DMS153 (cell line): ENCODE results near the gene TAPBPL.
"Not testable (repeated sequence)": the region's sequence is repeated elsewhere in the genome, so short reads cannot be mapped to it uniquely, and the experiment has no call there.

Experiments
- DNase-seq: peaks from one replicate; lab custom pipeline; 2025; lab: John Stamatoyannopoulos, UW

Gene TAPBPL

DNA sequence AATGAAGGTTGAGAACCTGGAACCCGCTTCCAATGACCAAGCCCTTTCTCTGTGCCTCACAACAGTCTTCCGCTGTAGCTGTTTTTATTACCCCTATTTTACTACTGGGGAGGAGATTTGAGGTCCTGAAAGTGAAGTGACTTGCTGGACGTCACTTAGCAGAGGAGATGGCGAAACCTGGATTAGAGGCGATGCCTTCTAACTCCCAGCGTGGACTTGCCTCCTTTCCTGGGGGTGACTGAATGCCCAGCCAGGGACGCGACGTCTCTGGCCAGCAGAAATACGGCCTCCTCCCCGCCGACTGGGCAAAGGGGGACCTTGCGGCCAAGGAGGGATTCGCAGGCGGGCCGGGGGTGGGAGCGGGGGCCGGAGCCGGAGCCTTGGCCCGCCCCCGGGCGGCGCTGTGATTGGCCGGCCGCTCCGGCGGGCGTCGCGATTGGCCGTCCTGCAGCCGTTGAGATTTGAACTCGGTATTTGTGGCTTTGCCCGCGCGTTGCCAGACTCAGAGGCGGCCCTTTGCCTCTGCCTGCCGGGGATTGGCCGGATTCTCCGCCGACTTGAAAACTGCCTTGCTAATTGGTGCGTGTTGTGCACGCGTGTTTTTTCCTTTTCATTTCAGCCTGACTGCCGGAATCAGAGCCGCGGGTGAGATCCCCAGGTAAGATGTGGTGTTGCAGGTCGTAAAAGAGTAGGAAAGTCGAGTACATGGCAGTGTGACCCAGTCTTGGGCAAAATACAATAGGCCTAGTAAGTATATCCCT is 41.8 kb downstream of the TAPBPL start, which contains the start of gene NCAPD2:
NCAPD2 (plus strand) TSS at position 606 of the 761 bp plus-strand sequence. CDS start 997 bp downstream, outside the sequence.
- peak; percentile 95 for DNase-seq

DNA sequence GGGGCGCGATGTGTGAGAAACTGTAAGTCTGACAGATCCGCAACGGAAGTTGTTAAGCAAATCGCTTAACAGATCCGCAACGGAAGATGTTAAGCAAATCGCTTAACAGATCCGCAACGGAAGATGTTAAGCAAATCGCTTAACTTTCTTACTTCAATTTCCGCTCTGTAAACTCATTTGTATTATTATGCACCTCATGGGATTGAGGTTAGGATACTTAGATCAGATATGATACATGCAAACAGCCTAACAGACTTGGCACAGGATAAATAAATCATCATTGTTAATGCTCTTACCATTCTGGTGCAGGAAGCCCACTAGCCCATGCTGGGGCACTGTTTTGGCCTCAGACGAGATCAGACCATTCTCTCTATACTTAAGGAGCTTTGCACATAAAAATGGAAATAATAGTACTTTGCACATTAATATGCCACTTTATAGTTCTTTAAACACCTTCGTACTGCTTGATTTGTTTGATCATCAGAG is 42.5 kb downstream of the TAPBPL start:
- DNase-seq, result no peak

DNA sequence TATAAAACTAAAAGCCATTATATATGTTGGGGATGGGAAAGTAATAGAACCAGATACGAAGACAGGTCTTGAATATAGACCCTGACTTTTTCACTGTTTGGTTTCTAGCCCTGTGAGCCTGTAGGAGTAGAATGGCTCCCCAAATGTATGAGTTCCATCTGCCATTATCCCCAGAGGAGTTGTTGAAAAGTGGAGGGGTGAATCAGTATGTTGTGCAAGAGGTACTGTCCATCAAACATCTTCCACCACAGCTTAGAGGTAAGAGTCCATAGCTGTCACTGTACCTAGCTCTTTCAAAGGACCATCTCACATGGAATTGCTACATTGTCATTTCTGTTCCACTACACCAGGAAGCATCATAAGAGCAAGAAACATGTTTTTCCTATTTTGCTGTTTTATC is 43.1 kb downstream of the TAPBPL start:
- no peak for DNase-seq

DNA sequence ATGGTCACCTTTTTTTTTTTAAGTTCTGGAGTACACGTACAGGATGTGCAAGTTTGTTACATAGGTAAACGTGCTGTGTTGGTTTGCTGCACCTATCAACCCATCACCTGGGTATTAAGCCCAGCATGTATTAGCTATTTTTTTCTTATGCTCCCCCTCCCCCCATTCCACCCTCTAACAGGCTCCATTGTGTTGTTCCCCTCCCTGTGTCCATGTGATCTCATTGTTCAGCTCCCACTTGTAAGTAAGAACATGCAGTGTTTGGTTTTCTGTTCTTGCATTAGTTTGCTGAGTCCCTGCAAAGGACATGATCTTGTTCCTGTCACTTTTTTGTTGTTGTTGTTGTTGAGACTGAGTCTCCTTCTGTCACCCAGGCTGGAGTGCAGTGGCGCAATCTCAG is 45.4 kb downstream of the TAPBPL start:
- not testable (repeated sequence) for DNase-seq

DNA sequence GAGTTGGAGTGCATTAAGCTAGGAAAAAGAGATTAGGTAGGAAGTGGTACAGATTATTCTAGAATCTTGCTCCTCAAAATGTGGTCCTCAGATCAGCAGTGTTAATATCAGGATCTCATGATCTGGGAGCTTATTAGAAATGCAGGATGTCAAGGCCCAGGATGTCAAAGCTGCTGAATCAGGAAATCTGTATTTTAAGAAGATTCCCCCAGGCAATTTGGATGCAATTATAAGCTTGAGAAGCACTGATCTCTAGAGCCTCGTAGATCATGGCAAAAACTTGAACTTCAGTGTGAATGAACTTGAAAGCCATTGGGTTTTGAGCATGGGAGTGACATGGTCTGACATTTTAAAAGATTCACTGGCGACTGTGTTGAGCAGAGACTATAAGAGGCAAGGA is 48.6 kb downstream of the TAPBPL start:
- DNase-seq, result no peak

DNA sequence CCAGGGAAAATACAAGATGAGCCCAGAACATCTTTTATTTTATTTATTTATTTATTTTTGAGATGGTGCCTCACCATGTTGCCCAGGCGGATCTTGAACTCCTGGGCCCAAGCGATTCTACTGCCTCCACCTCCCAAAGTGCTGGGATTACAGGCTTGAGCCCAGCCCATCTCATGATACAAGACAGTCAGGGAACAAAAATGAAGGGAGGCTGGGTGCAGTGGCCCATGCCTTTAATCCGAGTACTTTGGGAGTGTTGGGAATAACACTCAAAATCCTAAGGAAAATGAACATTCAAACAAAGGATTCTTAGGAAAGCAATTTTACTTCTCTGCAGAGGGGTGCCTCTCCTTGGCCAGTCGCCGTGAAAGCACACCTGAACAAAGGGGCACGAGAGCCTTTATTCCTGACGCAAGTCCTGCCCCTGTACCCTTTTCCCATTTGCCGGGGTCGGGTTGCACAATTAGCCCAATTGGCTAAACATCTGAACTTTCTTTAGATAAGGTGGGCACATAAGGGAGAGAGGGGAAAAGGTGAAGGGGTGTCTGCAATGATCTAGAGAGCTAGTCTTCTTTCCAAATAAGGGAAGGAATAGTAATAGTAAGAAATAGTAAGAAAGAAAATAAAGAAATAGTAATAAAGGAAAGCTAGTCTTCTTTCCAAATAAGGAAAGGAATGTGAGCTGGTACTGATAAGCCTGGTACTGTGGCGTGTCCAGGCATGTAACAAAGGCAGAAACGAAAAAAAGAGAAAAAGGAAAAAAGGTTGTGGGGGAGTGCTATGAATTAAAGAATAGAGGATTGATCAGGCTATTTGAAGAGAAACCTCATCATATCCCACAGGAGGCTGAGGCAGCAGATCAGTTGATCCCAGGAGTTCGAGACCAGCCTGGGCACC is 55.5 kb downstream of the TAPBPL start:
- DNase-seq, result no peak

DNA sequence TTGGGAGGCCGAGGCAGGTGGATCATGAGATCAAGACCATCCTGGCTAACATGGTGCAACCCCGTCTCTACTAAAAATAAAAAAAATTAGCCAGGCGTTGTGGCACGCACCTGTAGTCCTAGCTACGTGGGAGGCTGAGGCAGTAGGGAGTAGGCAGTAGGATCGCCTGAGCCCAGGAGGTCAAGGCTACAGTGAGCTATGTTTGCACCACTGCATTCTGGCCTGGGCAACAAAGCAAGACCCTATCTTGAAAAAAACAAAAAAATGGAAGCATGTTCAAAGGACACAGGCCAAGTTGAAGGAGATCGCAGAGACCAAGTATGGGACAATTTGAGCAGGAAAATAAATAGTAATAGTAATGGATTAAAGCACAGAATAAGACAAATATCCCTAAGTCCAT is 56.2 kb downstream of the TAPBPL start:
- no peak for DNase-seq
